GM18517 (cell line): Measurements from ENCODE around the gene DACT2.
"Not testable (repeated sequence)": the region's sequence is repeated elsewhere in the genome, so short reads cannot be mapped to it uniquely, and the experiment has no call there.

Experiments
- ATAC-seq: cut with Tn5 transposase; IDR thresholded peaks from one replicate; pipeline ENCODE4 v1.9.1; 2021; ENCODE audit warnings: mild to moderate bottlenecking, moderate library complexity; ENCODE audit not compliant: unreplicated experiment

The DACT2 gene

DNA sequence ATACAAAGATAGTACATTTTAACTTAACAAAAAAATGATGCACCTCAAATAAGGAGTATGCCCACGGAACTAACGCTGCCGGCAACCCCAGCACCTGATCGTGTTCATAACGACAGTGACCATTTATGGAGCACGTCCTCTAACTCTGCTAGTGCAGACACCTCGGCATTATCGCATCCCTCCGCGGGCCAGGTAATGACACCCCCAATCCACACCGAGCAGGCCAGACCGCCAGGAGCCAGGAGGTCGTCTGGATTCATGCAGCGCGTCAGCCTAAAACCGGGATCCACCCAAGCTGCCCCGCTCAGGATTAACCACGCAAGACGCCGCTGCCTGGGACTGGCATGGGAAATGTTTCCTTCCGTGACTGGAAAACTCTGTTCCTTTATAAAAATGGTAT is 34.1 kb downstream of the DACT2 start:
- no peak for ATAC-seq

DNA sequence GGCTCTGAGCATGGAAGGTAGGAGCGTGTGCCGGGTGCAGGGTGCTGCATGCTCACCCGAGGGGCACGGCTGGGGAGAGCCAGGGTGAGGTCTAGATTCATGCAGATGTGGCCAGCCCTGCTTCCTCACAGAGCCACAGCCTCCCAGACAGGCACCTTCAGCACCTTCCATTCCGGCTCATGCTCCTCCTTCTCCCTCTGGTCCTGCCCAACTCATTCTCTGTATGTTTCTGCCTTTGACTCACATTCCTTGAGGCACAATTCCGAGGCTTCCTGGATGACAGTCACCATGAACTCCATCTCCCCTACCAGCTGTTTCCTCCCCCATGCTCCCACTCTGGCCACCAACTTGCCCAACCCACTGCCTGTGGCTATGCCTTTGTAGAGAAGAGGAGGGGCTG is 35.4 kb downstream of the DACT2 start:
- no peak for ATAC-seq

DNA sequence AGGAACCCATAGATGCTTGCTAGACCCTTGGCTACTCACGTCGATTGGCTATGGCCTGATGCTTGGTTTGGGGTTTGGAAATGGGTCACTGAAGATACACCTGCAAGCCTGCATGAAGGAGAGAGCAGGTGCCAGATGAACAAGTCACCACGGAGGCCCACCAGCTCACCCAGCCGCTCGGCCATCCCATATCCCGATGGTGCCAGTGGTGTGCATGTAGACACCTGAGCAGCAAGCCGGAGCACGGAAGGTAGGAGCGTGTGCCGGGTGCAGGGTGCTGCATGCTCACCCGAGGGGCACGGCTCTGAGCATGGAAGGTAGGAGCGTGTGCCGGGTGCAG is 35.9 kb downstream of the DACT2 start:
- no peak for ATAC-seq

DNA sequence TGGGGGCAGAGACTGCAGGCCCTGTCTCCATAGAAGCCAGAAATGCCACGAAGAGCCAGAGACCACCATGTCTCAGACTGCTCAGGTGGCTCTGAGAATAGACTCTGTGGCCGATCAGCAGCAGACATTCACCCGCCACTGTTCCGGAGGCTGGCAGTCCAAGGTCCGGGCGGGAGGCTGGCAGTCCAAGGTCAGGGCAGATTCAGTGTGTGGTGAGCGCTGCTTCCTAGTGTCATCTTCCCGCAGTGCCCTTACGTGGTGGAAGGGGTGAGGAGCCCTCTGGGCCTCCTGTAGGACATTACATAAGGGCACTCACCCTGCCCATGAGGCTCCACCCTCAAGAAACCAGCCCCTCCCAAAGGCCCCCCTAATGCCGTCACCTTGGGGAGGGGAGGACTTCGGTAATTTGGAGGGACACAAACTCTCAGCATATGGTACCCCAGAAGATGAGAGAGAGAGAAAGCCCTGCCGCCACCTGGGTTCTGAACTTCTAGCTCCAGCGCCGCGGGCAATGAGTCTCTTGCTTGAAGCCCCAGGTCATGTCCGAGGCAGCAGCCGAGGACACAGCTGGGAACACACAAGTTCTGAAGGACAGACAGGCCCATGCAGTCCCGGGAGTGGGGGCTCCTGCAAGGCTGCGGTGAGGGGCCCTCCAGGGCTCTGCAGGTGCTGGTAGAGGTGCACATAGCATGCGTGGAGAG is 36.4 kb downstream of the DACT2 start:
- ATAC-seq, result no peak

DNA sequence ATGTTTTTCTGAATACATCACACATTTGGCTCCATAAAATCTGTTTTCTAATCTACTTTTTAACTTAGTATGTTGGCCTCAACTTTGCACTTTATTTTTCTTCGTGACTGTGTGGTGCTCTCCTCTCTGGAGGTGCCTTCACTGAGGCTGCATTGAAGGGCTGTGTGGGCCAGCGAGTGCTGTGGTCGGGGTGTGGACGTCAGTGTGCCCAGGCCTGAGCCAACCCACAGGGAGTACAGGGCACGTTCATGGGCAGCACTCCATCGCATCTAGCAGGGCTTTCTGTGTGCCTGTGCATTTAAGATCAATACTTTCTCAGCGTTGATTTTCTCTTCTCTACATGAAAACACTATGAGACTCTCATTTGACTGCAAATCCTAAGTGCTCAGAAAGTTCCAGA is 37.8 kb downstream of the DACT2 start:
- no peak for ATAC-seq

DNA sequence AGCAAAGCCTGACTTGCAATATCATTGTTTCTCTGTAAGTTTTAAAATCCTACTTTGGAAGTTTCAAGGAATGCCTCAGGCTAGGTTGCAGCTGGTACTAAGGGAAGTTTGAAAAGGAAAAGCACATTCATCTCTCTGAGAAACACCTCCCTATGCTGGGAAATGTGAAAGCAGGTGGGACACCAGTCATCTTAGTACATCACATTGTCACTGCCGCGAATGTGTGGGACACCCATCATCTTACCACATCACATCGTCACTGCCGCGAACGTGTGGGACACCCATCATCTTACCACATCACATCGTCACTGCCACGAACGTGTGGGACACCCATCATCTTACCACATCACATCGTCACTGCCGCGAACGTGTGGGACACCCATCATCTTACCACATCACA is 38.3 kb downstream of the DACT2 start:
- ATAC-seq, result not testable (repeated sequence)

DNA sequence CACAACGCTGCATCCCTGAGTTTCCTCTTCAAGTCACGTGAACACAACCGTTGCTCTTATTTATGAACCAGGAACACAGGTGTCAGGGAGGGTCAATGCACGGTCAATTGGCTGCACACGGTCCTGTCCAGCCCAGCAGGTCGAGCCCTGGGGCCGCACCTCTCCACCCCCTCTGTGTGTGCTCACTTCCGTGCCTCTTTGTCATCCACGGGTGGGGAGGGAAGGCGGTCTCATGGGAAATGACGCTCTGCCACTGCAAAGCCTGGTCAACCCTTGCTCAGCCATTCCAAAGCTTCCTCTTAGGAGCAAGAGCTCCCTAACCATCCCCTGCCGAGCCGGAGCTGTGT is 38.7 kb downstream of the DACT2 start:
- ATAC-seq, result no peak

DNA sequence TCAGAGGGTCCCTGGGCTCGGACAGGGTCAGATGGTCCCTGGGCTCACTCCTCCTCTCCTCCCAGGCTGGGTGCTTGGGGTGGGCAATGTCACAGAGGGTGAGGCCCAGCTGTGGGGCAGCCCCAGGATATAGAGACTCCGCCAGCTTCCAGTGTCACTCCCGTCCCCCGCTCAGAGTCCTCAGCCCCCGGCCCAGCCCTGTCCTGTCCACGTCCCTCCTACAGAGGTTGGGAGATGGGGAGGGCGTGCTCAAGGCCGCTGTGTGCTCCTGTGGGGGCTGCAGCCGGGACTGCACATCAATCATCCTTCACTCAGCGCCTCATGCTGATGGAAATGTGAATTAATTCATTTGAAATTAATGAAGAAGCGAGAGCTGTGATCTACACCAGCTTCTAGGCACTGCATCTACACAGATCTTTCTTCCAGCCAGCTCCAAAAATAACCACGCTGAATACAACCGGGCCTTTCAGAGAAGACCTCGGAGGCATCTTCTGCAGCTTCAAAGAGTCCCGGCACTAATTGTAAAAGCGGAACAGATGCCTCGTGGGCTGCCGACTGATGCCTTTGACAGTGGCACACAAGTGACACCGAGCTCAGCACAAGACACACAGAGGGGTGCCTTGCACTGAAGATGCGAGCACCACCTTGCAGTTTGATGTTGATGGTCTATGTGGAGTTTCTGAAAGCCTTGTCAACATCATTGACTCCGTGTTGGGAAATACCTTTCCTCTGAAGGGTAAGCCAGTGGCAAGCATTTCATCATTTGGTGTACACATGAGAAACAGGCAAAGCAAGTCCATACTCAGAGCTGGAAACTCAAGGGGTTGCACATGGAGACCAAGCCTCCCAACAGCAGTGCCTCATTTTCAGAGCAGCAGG is 39.3 kb downstream of the DACT2 start:
- ATAC-seq, result no peak

DNA sequence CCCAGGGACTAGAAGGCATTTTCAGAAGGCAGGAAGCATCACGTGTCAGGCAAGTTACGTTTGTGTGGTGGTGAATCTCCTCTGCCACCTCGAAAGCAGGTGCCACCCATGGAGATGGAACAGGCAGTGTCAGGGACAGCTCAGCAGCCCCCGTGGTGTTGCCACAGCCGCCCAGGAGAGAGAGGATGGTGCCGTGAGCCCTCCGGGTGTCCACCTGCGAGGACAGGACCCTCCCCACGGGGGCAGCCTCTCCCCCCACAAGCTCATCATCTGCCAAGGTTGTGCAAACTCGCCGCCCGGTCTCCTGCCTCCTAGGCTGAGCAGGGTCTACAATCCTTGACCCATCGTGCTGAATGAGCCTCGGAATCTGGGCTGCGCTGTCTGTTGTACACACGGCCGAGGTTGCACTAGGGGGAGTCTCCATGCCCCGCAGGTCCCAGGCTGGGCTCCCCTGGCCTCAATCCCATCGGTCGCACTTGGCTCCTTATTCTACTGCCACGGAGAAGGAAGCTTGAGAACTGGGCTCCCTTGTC is 40.1 kb downstream of the DACT2 start:
- no peak for ATAC-seq

DNA sequence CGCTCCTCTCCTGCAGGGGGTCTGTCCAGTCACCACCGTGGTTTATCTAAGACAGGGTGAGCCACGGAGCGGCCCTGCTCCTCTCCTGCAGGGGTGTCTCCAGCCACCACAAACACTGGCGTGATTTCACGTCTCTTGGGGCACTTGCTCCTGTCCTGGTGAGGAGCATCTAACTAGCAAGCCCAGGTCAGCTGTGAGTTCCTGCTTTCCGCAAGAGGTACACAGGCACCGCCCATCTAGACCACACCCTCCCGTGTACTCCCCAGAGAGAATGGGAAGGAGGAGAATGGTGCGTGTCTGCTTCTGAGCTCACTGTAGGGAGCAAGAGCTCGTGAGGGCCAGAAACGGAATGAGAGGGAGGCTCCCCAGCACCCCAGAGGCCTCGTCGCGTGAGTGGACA is 40.7 kb downstream of the DACT2 start:
- ATAC-seq, result no peak

DNA sequence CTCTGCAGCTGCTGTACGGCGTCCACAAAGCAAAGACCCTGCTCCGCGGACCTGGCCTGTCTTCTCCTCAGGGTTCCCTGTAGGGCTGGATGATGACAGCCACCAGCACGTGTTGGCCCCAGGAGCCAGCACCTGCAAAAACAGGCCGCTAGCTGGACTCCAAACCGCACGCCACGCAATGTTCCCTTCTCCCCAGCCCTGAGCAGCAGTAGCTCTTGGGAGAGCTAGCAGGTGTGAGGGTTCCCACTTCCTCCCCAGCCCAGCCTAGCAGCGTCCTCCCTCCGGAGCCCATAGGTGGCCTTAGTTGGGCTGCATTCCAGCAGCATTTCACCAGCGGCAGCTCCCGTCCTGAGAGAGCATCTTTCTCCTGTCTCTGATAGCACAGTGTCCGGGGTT is 42.3 kb downstream of the DACT2 start:
- no peak for ATAC-seq

DNA sequence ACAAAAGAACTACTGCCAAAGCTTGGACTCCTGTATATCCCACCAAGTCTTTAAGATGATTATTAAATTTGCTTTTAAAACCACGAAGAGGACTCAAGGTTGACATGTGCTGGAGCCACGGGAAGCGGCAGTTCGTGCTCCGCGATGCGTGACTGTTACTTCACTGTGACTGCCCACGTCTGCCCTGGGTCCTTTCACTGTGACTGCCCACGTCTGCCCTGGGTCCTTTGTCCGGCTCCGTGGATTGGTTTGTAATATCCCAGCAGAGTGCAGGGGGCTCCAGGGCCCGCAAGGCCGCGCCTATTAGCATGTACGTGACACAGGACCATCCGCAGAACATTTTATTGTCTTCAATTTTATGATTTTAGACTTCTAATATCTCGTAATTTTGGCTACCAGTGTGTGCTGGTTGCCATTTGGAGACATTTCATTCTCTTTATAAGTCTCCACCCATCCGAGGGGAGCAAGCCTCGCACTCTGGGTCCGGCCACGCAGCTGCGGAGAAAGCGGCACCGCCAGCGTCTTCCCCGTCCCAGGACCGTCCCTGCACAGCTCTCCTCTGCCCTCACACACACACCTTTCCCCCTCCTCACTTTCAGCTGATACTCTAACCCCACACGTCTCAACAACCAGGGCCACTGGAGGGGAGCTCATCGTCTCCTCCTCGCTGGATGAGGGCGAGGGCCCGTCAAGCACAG is 42.9 kb downstream of the DACT2 start:
- ATAC-seq, result no peak

DNA sequence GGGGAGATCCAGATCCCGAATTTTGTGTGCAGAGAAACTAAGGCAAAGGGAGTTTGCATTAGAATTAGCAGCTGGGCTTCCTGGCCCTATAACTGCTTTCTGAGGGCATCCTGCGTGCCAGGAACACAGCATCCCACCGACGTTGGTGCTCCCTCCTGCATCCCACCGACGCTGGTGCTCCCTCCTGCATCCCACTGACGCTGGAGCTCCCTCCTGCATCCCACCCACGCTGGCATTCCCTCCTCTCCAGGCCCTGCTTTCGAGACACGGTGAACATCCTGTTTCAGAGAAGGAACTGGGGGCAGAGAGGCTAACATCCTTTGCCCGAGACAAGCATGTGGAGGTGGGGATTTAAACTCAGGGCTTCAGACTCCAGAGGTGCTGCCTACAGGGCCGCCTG is 44.4 kb downstream of the DACT2 start:
- ATAC-seq, result no peak

DNA sequence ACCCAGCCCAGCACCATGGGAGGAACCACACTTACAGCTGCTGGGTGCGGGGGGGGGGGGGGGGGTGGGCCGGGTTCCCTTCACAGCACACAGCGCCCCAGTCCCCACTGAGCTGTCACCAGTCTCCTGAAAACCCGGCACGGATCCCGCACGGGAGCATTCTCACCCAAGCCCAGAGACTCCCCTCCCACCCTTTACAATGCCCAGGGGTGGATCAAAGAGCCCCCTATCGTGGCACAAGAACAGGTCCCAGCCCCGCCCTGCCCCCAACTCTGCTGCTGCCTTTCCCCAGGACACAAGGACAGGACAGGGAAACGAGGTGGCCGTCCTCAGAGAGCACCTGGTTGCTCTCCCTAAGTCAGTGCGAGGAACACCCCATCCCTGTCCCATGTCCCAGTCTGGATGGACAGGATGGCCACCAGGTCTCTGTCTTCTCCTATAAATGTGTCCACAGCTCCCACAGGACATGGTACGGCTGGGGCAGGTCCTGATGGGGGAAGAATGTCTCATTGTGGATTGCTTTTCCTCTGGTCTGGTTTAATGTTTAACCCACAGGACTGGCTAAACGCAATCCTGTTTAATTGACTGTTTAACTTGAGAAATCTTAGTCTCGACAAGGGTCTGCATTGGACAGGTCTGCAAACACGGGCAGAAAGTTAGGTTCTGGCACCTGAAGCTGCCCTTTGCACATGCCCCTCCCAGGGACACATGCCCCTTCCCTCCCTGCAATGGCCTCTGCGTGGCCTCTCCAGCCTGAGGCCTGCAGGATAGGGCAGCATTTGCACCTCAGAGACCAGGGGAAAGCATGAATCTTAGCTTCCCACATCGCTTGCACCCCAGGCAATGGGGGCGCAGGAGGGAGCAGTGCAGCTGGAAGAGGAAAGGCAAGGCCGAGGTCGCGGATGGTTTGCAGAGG is 45.3 kb downstream of the DACT2 start:
- ATAC-seq, result no peak

DNA sequence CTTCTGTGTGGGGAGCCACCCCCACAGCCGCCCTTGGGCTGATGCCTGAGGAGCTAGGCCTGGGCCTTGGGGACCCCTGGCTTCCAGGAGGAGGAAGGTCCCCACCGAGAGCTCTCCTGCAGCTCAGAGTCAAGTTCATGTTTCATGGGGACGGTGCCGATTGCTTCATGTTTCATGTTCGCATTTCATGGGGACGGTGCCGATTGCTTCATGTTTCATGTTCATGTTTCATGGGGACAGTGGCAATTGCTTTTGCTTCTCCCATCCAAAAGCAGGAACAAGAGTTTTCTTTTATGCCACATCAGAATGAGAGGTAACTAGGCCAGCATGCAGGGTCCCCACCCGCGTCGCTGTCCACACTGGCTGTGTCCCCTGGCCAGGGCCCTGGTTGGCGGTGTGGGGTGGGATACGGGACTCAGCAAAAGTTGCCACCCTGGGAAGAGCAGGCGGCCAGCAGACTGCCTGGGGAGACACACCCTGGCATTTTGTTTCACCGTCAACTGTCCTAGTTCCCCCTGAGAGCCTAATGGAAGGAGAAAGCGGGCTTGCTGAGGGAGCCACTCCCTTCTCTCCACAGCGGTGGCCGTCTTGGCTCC is 46.0 kb downstream of the DACT2 start:
- ATAC-seq, result no peak

DNA sequence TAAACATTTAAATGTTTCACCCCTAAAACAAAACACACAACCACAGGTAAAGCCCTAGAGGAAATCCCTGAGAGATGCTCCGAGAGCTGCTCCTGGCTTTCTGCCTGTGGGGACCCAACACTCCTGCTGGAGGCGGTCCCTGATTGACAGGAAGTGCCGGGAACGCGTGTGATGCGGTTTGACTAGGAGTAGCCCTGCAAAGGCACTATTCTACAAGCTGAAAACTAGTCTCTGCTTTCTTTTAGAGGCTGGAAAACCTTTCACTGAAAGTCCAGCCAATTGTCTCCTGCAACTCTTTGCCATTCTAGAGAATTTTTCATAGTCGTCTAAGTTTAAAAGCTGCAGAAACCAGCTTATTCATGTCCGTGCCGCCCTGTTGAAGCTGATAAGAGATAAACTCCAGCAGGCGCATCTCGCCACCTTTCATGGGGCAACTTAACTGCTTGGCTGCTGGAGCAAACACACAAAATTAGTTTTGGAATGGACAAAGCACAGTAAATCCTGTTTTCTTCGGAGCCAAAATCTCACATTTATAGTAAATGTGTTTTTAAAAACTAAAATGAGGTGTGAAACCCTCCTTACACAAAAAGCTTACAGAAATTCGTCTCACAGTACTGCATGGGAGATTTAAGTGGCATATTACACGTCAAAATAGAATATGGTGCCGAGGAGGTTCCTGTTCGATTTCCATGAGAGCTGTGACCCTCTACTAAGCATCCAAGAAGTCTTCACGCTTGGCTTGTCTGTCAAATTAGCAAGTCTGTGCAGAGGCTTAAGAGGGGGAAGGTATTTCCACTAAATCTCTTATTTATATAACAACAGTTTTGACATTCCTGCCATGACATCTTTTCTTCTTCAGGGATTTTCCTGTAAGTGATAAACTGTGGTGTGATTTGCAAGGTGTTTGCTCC is 46.9 kb downstream of the DACT2 start:
- no peak for ATAC-seq

DNA sequence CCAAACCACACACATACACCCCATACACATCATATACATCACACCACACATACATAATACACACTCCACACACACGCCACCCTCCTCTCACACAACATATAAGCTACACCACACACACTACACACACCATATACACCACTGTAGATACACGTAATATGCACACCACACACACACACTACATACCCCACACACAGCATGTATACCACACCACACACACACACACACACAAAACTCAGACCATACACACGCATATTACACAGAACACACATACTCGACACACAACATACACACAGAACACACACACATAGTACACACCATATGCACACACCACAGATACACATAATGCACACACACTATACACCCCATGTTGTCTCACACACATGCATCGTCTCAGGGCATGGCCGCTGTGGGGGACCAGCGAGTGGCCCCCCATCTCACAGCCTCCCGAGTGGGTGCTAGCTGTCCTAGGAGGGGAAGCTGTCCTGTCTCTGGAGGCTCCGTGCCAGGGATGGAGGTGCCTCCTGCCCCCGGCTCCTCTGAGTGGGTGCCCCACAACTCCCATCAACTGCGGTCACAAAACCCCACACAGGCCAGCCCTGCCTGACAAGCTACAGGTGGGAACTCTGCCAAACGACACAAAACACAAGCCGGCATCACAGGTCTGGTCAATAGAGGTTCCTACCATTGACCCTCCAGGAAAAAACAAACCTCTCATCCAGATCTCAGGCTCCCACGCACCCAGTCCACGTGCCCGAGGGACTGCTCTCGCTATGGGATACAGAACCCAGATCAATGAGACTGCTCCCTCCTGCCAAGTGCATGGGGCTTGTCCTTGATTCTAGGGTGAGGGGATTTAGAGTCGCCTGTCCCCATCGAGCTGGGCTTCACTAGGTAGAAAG is 49.1 kb downstream of the DACT2 start:
- ATAC-seq, result no peak
